ENCODE data around the gene ABHD5.

- TF ChIP-seq CTCF (IDR thresholded peaks at IDR 0.05; ENCODE audit: low read length) (no peak), EZH2 (IDR thresholded peaks at IDR 0.05; ENCODE audit: borderline replicate concordance, low read length) (no peak)
Observed at GRCh38 chr3:43771610-43772009, 80.9 kb downstream of the ABHD5 start.

Measured in OCI-LY1 (cell line).